G401 (cell line): Measurements from ENCODE around the gene SLC23A3. TPM values are rescaled to one million over a fixed set of nuclear protein-coding genes. Genes with fewer than 3 reads are reported as not detected.
A peak's percentile ranks its signal among the peaks of the same experiment; 100 is the strongest.

Source experiments
- DNase-seq: peaks from one replicate; pipeline ENCODE4 v3.0.0-alpha.2; 2015; ENCODE audit warnings: low spot score
- in situ Hi-C: cut with HindIII; loops from 2 replicates; pipeline ENCODE4 v1.10.0; 2016; ENCODE audit warnings: low sequenced_read_pairs, mixed read lengths
- total RNA-seq: library from RNA; depleted of rRNA; stranded (reverse); fragments of >200 nt; shearing (Covaris generic); gene quantifications from 2 replicates; pipeline ENCODE4 v1.2.3, GENCODE V29; 2014

SLC23A3 gene
- total RNA-seq, 1 experiment from 2014 or later = not detected

DNA sequence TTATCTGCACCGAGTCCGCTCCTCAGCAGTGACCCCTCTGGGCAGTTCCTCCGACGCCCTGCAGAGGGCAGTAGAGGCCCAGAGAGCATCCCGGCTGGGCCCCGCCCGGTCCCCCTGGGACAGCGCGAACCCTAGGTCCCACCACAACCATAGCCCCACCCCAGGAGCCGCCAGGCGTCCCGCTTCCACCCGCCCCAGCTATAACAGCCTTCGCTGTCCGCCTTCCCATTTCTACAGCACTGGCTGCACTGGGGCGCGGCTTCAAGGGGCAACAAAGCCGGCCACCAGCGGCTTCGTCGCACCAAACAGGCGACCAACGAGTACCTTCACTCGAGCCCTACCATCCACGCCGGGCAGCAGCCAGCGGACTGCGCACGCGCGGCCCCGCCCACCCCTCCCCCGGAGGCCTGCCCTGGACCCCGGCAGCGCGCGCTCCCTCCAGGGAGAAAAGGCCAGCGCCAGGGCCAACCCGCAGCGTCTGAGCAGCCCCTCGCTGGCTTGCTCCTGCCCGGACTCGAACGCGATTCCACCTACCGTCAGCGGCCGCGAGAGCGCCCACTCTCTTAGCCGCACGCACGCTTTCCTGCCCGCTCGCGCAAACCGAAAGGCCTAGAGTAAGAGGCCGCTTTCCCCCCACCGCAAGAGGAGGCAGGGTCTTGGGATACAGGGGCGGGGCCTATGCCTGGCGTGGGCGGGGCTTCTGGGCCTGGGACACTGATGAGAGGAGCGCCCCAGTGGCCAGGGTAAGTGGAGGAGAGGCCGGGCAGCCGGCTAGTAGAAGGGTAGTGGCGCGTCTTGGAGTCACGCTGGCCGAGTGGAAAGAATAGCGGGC, 9.4 kb downstream of the SLC23A3 start, which contains the start of gene NHEJ1:
TSS of gene NHEJ1 (minus strand) at position 630 of the 832 bp plus-strand sequence. CDS start 2,453 bp downstream, outside the sequence.
- peak; percentile 96 for DNase-seq
- in situ Hi-C loops = no loop called here

DNA sequence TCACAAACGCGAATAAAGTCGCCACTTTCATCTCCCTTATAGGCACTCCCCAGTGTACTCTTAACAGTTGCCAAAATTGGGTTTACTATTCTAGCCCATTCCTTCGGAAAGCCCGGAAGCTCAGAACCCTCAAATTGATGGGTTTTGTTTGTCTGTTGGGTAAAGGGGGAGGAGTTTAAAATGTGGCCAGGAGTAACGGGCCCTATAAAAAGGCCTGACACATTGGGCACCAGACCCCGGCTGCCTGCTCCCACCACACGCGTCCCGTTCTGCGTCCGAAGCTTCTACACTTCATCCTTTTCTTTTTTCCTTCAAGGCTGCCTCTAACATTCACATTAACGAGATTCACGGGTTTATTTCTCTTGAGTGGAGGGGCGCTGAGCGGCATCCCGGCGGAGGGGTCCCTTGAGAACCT, 10.1 kb downstream of the SLC23A3 start:
- no peak for DNase-seq
- in situ Hi-C loops = no loop called here

DNA sequence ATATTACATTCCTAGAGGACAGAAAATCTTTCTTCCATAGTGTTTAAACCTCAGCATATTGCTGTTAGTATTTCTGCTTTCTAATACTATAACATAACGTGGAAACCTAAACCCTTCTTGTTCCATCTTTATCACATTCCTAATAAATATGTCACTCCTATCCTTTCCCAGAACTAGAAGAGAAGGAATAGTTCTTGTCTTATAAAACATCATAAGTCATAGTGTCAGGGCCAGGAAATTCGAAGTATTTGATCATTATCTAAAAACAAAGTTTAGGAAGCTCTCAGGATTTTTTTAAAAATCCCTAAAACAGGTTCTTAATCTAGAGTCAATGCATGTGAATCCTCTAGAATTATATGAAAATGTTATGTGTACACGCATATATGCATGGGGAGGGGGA, 11.2 kb downstream of the SLC23A3 start:
- no peak for DNase-seq
- in situ Hi-C loops = no loop called here

DNA sequence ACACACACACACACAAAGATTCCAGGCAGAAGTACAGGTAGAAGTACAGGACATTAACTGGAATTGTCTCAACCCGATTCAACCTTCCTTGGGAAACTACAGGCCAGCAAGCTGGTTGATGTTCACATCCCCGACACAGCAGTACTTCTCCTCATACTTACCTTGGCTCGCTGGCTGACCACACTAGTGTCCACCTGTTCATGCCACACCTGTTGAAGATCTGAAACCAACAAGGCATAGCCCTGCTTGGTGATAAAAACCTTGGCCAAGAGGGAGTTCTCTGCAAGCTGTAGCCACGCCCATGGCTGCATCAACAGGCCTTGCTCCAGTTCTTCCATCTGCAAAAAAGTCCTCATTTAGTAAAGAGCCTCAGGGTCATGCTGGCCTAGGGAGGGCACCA, 11.8 kb downstream of the SLC23A3 start:
- in situ Hi-C loops = no loop called here
- DNase-seq = no peak

DNA sequence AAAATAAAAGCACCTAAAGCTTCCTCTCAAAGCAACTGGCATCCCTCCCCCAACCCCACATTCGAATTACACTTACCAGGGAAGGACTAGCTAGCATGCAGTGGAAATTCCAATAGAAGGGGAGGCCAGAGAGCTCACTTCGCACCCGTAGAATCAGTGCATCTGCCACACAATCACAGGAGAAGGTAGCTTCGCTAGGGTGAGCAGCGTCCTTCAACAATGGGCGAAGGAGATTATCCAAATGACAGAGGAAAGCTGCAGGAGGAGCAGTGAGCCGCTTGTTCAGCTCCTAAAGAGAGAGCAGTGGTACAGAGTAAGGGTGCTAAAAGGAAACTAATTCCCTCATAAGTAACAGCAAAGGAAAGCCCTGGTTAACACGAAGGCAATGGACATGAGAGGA, 12.4 kb downstream of the SLC23A3 start:
- no peak for DNase-seq
- in situ Hi-C loops = no loop called here

DNA sequence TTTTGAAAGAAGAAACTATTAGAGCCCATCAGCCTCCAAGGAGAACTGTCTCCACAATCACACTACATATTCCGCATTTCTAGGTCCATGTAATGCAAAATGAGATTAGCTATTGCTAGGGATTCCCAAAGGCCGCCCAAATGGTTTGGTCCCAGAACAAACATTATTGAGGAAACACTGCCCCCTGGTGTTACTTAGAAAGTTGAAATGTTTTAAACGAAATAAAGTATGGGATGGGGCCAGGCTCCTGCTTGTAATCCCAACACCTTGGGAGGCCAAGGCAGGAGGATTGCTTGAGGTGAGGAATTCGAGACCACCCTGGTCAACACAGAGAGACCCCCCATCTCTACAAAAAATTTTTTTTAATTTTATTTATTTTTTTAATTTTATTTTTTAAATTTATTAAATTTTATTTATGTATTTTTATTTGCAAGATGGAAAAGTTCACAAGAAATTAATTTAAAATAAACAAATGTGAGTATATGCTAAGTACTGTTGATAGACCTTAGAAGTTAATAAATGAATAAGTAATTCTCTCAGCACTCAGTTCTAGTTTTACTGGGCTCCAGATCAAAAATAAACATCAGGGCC, 14.7 kb downstream of the SLC23A3 start:
- peak; percentile 82 for DNase-seq
- in situ Hi-C loops = no loop called here

DNA sequence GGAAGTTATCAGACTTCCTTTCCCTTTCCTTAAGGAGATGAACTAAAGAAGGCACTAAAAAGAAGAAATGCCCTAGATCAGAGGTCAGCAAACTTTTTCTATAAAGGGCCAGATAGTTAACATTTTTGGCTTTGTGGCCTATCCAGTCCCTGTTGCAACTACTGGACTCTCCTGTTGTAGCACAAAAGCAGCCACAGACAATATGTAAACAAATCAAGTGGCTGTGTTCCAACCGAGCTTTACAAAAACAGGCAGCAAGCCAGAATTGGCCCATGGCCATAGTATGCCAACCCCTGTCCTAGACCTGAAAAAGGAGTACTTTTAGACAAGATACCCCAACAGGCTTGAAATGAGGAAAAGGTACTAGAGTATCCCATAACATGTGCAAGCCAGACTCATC, 20.2 kb downstream of the SLC23A3 start:
- DNase-seq = no peak
- in situ Hi-C loops = no loop called here

DNA sequence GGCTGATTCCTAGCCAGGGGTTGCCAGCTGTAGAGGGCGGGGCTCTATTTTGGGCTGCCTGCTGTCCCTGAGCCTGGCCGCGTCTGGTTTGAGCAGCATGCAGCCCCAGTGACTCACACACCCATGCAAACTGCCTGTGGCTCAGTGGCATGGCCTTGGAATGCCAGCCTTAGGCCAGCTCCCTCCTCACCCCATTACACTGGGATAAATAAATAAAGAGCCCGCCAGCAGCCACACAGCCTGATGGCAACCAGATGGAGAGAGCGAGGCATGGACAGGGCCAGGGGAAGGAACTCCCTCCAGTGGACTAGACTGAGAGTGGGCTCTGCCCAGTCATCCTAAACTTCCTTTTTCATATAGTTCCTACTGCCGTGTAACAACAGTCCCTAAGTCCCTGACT, 27.5 kb downstream of the SLC23A3 start:
- in situ Hi-C loops = no loop called here
- DNase-seq = no peak

DNA sequence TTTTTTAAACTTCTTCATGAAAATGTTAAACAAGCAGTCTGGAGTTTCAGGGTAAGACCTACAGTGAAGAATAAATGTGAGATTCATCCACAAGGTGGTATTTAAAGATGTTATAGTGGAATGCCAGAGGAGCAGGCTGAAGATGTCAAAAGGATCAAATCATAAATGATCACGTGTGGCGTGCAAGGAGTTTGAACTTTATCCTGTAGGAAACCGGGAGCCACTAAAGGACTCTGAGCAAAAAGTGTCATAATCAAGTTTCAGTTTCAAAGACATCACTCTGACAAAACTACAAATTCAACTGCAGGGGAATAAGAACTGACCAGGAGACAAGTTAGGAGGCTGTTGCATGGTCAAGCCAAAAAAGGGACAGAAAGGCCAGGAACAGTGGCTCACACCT, 29.1 kb downstream of the SLC23A3 start:
- in situ Hi-C loops = no loop called here
- DNase-seq = no peak

DNA sequence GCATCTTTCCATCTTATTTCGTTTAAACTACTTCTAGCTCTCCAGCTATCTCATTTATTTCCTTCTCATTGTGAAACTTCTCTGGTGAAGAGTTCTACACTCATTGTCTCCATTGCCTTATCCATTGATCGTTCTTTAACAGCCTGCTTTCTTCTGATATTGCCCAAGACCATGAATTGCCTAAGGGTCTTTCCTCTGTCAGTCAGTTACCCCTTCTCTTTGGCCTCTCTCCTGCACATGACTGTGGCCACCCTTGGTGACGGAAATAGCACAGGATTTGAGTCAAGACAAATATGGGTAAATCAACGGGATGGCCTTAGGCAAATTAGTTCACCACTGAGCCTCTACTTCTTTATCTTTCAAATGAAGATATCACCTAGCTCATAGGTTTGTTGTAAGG, 35.9 kb downstream of the SLC23A3 start:
- in situ Hi-C loops = no loop called here

DNA sequence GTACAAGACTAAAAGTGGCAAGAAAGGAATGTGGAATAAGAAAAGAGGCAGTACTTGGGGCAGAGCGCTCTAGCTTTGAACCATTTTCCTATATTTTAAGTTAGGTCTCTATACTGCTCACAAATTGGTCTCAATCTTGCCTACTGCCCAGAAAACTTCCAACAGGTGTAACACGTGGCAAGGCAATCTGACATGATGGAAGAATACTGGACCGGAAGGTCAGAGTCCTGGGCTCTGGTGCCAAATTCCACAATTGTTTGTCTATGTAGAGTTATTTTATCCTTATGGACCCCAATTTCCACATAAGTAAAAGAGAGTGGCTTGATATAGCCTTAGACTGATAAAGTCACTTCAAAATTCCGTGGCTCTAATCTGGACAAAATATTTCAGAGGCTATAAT, 38.1 kb downstream of the SLC23A3 start:
- no peak for DNase-seq
- in situ Hi-C loops = no loop called here

More for the DNA sequence above, 35.9 kb downstream of the SLC23A3 start:
- no peak for DNase-seq

DNA sequence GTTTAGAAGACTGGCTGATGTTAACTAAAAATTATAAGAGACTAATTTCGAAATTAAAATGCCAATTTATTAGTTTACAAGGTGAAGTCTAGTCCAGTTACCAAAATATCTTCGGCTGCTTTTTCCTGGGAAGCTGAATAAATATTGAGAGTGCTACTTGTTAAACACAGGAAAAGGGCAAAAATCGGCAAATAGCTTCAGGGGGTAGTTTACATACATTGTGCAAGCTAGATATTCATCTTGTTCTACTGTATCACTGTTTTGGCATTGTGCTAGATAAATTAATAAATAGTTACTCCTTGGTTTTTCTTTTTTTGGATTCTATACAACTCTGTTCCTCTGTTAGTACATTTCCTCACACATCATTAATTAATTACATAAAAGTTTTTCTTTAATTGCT, 38.5 kb downstream of the SLC23A3 start:
- no peak for DNase-seq
- in situ Hi-C loops = no loop called here

DNA sequence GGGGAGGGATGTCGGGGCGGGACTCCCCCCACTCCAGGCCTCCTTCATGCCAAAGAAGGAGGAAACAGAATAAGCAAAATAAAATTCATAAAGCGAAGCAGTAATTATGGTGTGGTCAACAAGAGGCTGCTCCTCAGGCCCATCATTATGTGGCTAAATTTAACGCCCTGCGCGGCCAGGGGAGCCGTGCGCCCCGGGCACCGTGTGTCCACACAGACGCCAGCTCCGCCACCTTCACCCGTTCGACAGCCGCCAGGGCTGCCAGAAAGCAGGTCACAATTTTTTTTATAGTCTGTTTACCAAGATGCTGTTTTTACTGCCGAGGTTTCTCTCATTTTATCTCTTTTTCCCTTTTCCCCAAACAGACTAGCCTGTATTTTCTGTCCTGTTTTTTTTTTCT, 40.2 kb downstream of the SLC23A3 start:
- in situ Hi-C loops = no loop called here
- DNase-seq = no peak

DNA sequence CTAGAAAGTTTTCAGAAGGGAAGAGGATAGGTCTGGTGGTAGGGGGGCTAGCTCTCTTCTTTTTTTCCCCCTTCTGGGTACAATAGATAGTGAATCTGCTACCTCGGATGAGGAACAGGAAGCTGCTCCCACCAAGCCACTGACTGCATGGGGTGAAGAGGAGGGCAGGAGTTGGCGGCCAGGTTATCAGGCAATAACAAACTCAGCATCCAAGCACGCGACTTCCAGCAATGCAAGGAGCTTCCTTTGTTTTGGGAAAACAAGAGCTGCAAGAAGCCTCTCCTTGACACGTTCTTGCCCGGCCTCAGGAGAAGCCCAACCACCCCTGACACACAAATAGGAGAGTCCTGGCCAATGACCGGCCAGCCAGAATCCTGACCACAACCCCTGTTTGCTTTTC, 41.4 kb downstream of the SLC23A3 start:
- in situ Hi-C loops = no loop called here
- no peak for DNase-seq

DNA sequence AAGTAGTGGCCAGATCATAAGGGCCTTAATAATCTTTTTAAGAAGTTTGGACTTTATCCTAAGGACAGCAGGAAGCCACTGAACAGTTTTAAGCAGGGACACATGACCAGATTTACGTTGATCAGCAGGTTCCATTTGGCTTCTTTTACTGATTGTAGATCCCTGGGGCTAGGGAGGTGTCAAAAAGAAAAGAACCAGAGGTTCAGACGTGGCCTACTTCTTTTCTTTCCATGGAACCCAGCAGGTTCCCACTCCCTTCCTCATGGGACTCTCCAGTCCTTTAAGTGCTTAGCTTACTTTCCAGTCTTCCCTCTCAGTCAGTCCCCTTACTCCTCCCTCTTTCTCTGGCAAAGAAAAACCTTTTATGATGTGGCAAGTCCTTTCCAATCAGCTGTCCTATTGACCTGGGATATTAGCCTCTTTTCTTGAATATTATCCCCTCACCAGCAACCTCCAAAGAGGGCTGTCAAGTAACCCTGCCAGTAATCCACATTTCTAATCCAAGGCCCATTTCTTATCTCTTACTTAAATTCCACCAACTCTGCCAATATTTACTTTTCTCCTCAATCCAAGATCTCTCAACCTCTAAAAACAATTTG, 42.7 kb downstream of the SLC23A3 start:
- DNase-seq = no peak
- in situ Hi-C loops = no loop called here

DNA sequence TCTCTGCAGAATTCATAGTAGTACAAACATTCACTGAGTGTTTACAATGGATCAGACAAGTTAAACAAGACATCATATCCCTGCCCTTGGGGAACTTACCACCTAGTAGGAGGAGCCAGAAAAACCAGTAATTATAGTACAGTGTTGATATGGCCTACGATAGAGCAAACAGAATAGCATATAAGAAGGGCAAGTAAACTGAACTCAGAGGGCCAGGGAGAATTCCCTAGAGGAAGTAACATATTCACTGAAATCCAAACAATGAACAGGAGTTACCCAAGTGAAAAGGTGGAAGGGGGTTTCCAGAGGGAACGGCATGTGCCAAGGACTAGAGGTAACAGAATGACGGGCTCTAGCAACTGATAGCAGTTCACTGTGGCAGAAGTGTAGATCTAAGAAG, 43.3 kb downstream of the SLC23A3 start:
- no peak for DNase-seq
- in situ Hi-C loops = no loop called here

DNA sequence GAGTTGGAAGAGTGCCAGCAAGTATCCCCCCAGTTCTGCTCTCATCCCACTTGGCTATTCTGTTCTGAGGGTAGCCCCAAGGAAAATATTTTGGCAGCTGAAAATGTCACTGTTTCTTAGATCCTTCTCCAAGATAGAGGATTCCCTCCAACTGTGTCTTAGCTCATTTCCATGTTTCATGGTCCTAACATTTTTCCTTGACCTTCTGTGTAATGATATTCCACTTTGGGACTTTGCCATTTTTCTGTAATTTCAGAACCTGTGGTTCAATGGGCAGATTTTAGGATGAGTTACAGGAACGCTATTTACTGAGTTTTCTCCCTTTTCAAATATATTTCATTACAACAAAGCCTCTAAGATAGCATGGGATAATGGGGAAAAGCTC, 44.0 kb downstream of the SLC23A3 start:
- in situ Hi-C loops = no loop called here

DNA sequence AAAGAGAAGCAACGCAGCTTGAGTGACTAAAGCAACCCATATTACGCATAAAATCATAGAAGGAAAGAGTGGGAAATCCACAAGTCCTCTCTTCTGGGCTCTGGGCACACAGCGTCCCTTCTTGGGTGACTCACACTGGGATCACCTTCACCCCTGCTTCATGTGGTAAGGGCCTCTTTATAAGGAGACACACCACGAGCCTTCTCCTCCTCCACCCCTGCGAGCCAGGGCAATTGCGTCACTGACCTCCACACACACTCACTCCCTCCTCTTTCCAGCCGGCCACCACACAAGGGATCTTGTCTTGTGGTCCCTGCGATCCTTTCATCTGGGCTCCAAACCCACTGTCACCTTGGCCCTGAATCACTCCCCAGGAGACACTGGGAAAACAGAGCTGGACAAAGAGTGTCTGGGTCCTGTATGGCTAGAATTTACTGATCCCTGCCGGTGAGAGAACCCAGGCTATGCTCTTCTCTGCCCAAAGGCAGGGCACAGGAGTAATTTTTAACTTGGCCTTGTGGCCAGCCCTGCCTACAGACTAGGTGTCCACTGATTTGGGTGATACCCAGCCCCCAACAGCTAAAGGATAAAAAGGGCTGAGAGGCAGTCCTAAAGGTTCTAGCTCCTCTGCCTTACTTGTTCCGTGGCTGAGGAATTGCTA, 44.5 kb downstream of the SLC23A3 start:
- no peak for DNase-seq
- in situ Hi-C loops = no loop called here

More for the DNA sequence above, 44.0 kb downstream of the SLC23A3 start:
- no peak for DNase-seq

DNA sequence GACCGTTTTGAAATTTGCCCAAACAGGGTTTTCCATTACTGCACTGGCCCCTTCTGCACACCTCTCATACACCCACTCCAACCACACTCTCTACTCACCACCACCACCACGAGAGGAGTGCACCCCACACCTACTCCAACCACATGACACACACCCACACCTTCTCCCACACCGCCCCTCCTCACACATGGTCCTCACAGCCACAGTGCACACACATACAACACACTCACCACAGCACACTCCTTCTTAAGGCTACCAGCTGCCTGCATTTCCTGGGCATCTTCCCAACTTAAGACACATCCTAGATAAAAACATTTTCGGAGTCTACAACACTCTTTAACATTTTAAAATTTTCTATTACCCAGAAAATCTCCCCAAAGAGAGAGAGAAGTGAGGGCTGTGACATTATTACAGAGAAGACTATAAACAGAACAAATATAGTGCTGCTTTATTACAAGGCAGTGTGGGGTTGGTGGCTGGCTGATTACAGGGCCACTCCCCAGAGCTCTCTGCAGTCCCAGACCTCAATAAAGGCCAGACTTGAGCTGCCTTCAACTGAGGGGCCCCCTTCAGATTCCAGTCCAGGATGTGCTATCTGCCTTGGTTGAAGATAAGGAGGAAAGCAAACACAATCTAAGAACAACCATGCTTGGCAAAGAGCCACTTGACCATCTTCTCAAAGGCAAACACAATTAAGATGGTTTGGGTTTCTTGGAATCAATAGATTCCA, 45.3 kb downstream of the SLC23A3 start:
- in situ Hi-C loops = no loop called here

More for the DNA sequence above, 45.3 kb downstream of the SLC23A3 start:
- no peak for DNase-seq
